H1 (cell line): ENCODE results near the gene MAFF. TPM values are rescaled to one million over a fixed set of nuclear protein-coding genes. Genes with fewer than 3 reads are reported as not detected.
A peak's percentile ranks its signal among the peaks of the same experiment; 100 is the strongest.

Experiments used
- CTCF ChIA-PET: fragments of 300-600 bp; sonication (Branson Sonifier 250); formaldehyde crosslinking; loops from one replicate; lab custom pipeline; 2021; ENCODE audit not compliant: partially characterized antibody; lab: Charles Lee
- POLR2A ChIA-PET: fragments of 300-600 bp; sonication (Branson Sonifier 250); formaldehyde crosslinking; loops from one replicate; lab custom pipeline; 2021; ENCODE audit warnings: inconsistent platforms; ENCODE audit not compliant: partially characterized antibody; lab: Charles Lee
- DNase-seq, 2 experiments: peaks; one replicate each; pipeline versions ENCODE4 v3.0.0 to v3.0.0-alpha.2; 2010 to 2022; ENCODE audit warnings: low spot score in 2 of 2, low read depth in 1 of 2, mixed read lengths in 1 of 2
- FAIRE-seq: peaks from 2 replicates; lab custom pipeline; 2011; peaks lifted over from hg19 to GRCh38; lab: Jason Lieb, UNC
- H2AFZ ChIP-seq: 2 replicates; pipeline ENCODE4 v1.8.1; 2012; ENCODE audit warnings: low read length, inconsistent platforms
- H2AK5ac ChIP-seq: 2 replicates; pipeline ENCODE4 v1.6.1; 2013; ENCODE audit warnings: low read depth, low read length
- H2BK120ac ChIP-seq: replicated peaks from 2 replicates; pipeline ENCODE3; 2013; ENCODE audit warnings: low read depth, low read length, inconsistent platforms
- H2BK12ac ChIP-seq: 2 replicates; pipeline ENCODE4 v1.6.1; 2013; ENCODE audit warnings: low read depth, low read length
- H2BK15ac ChIP-seq: 2 replicates; pipeline ENCODE4 v1.6.1; 2013; ENCODE audit warnings: low read length
- H2BK20ac ChIP-seq: 2 replicates; pipeline ENCODE4 v1.6.1; 2013; ENCODE audit warnings: low read length
- H2BK5ac ChIP-seq: 2 replicates; pipeline ENCODE4 v1.6.1; 2013; ENCODE audit warnings: low read depth, low read length
- H3K14ac ChIP-seq: 2 replicates; pipeline ENCODE4 v1.6.1; 2013; ENCODE audit warnings: inconsistent platforms; ENCODE audit not compliant: insufficient read length
- H3K18ac ChIP-seq: 2 replicates; pipeline ENCODE4 v1.6.1; 2013; ENCODE audit warnings: low read length; ENCODE audit errors: extremely low read depth
- H3K23ac ChIP-seq: 2 replicates; pipeline ENCODE4 v1.6.1; 2013; ENCODE audit warnings: inconsistent platforms; ENCODE audit not compliant: insufficient read length
- H3K23me2 ChIP-seq: 2 replicates; pipeline ENCODE4 v1.6.1; 2013; ENCODE audit warnings: low read depth, low read length
- H3K27ac ChIP-seq: 2 replicates; pipeline ENCODE4 v1.6.1; 2011; ENCODE audit warnings: low read depth, low read length, inconsistent platforms
- H3K27me3 ChIP-seq, 4 experiments: replicated peaks in 1 of 4; 1 replicate in 1 of 4; 2 replicates in 3 of 4; pipeline versions ENCODE4 v1.6.1 to v1.8.1; 2011 to 2013; ENCODE audit warnings: low read length in 3 of 4, mild to moderate bottlenecking in 3 of 4, inconsistent platforms in 2 of 4, mixed read lengths in 2 of 4, moderate library complexity in 1 of 4; ENCODE audit not compliant: control insufficient read depth in 3 of 4, insufficient read depth in 3 of 4; ENCODE audit errors: extremely low read depth in 1 of 4
- H3K36me3 ChIP-seq, 4 experiments: 2 replicates each; pipeline versions ENCODE4 v1.6.1 to v1.8.1; 2011 to 2013; ENCODE audit warnings: mild to moderate bottlenecking in 4 of 4, low read length in 3 of 4, moderate library complexity in 2 of 4, control low read depth in 1 of 4, inconsistent platforms in 1 of 4; ENCODE audit not compliant: insufficient read depth in 4 of 4, control insufficient read depth in 2 of 4
- H3K4ac ChIP-seq: replicated peaks from 2 replicates; pipeline ENCODE3; 2013; ENCODE audit warnings: low read length, low read depth, mixed read lengths, inconsistent platforms; ENCODE audit not compliant: insufficient read length
- H3K4me1 ChIP-seq, 4 experiments: replicated peaks in 1 of 4; 1 replicate in 1 of 4; 2 replicates in 3 of 4; pipeline versions ENCODE4 v1.6.1 to v1.8.1; 2011 to 2013; ENCODE audit warnings: low read length in 3 of 4, inconsistent platforms in 2 of 4, mixed read lengths in 1 of 4; ENCODE audit not compliant: insufficient read depth in 4 of 4, control insufficient read depth in 3 of 4
- H3K4me2 ChIP-seq, 2 experiments: 2 replicates each; pipeline versions ENCODE4 v1.6.1 to v1.8.1; 2011 to 2013; ENCODE audit warnings: low read depth in 2 of 2, low read length in 2 of 2, control low read depth in 1 of 2, inconsistent platforms in 1 of 2, mild to moderate bottlenecking in 1 of 2; ENCODE audit not compliant: insufficient read depth in 1 of 2
- H3K4me3 ChIP-seq, 4 experiments: fragments of 200-600, 300-600 bp in 1 of 4; sonication (generic), shearing (Covaris generic), sonication (Bioruptor Twin) in 1 of 4; 2 replicates each; pipeline versions ENCODE4 v1.5.1 to v1.8.1; 2011 to 2016; ENCODE audit warnings: low read length in 4 of 4, low read depth in 3 of 4, control low read depth in 2 of 4, inconsistent platforms in 2 of 4, mild to moderate bottlenecking in 2 of 4, mixed read lengths in 1 of 4, moderate library complexity in 1 of 4; ENCODE audit not compliant: insufficient read depth in 2 of 4; ENCODE audit errors: extremely low read depth in 1 of 4
- H3K56ac ChIP-seq: replicated peaks from 2 replicates; pipeline ENCODE3; 2013; ENCODE audit warnings: low read depth, mild to moderate bottlenecking, mixed read lengths, low read length, inconsistent platforms; ENCODE audit not compliant: insufficient read length
- H3K79me1 ChIP-seq: 2 replicates; pipeline ENCODE4 v1.6.1; 2013; ENCODE audit warnings: low read depth, low read length, control low read depth
- H3K79me2 ChIP-seq, 2 experiments: 2 replicates each; pipeline versions ENCODE4 v1.6.1 to v1.8.1; 2012 to 2013; ENCODE audit warnings: low read length in 2 of 2, mild to moderate bottlenecking in 2 of 2, inconsistent platforms in 1 of 2; ENCODE audit not compliant: insufficient read depth in 2 of 2, control insufficient read depth in 1 of 2
- H3K9ac ChIP-seq, 4 experiments: replicated peaks in 1 of 4; 1 replicate in 1 of 4; 2 replicates in 3 of 4; pipeline versions ENCODE4 v1.6.1 to v1.8.1; 2011 to 2013; ENCODE audit warnings: low read depth in 3 of 4, low read length in 3 of 4, control low read depth in 2 of 4, mild to moderate bottlenecking in 2 of 4, moderate library complexity in 2 of 4, inconsistent platforms in 1 of 4; ENCODE audit errors: extremely low read depth in 1 of 4
- H3K9me3 ChIP-seq, 2 experiments: 2 replicates each; pipeline versions ENCODE4 v1.6.1 to v1.8.1; 2012 to 2013; ENCODE audit warnings: mild to moderate bottlenecking in 2 of 2, moderate library complexity in 2 of 2, control low read depth in 1 of 2, inconsistent platforms in 1 of 2, low read depth in 1 of 2, low read length in 1 of 2, mixed read lengths in 1 of 2; ENCODE audit not compliant: insufficient read depth in 2 of 2
- H4K20me1 ChIP-seq, 2 experiments: replicated peaks in 1 of 2; 2 replicates each; pipeline versions ENCODE3 to v1.8.1; 2011 to 2013; ENCODE audit warnings: inconsistent platforms in 2 of 2, low read length in 2 of 2, mild to moderate bottlenecking in 1 of 2; ENCODE audit not compliant: insufficient read depth in 2 of 2, control insufficient read depth in 1 of 2
- H4K5ac ChIP-seq: 2 replicates; pipeline ENCODE4 v1.6.1; 2013; ENCODE audit warnings: low read length, low read depth, mixed read lengths, inconsistent platforms; ENCODE audit not compliant: insufficient read length
- H4K8ac ChIP-seq: 2 replicates; pipeline ENCODE4 v1.8.0; 2013; ENCODE audit warnings: mild to moderate bottlenecking, moderate library complexity, low read length, inconsistent platforms; ENCODE audit not compliant: insufficient read depth; ENCODE audit errors: extremely low read depth
- H4K91ac ChIP-seq: replicated peaks from 2 replicates; pipeline ENCODE3; 2013; ENCODE audit warnings: low read length, mixed read lengths, inconsistent platforms; ENCODE audit not compliant: insufficient read length
- ASH2L ChIP-seq: fragments of 200-600, 300-600 bp; sonication (generic); IDR thresholded peaks from one replicate; pipeline ENCODE4 v1.7.1; 2017; ENCODE audit warnings: low read length
- CREB1 ChIP-seq: IDR thresholded peaks from 2 replicates; pipeline ENCODE4 v1.6.1; 2012; ENCODE audit warnings: inconsistent platforms
- GABPA ChIP-seq: IDR thresholded peaks from 2 replicates; pipeline ENCODE4 v1.6.1; 2011; ENCODE audit warnings: mild to moderate bottlenecking, low read length, moderate library complexity, borderline replicate concordance; ENCODE audit not compliant: insufficient read depth
- KDM4A ChIP-seq: IDR thresholded peaks from one replicate; pipeline ENCODE4 v1.7.1; 2012; ENCODE audit warnings: low read depth, mild to moderate bottlenecking, moderate library complexity, low read length, inconsistent platforms; ENCODE audit not compliant: severe bottlenecking
- MAX ChIP-seq: IDR thresholded peaks from 2 replicates; pipeline ENCODE4 v1.6.1; 2012; ENCODE audit warnings: inconsistent platforms
- NANOG ChIP-seq: IDR thresholded peaks from 2 replicates; pipeline ENCODE4 v1.6.1; 2011; ENCODE audit warnings: low read length, low read depth, mild to moderate bottlenecking, inconsistent platforms; ENCODE audit not compliant: insufficient read depth, poor library complexity, severe bottlenecking
- POLR2A ChIP-seq, 2 experiments: IDR thresholded peaks; 1 replicate in 1 of 2; 2 replicates in 1 of 2; pipeline ENCODE4 v1.6.1; 2011; ENCODE audit warnings: low read depth in 2 of 2, low read length in 2 of 2, mild to moderate bottlenecking in 2 of 2; ENCODE audit errors: control extremely low read depth in 1 of 2
- RFX5 ChIP-seq: IDR thresholded peaks from 2 replicates; pipeline ENCODE4 v1.6.1; 2011; ENCODE audit warnings: low read depth, low read length, improper control_type of control experiment, borderline replicate concordance
- SUZ12 ChIP-seq: fragments of 200-600 bp; sonication (generic); IDR thresholded peaks from 2 replicates; pipeline ENCODE4 v1.6.1; 2012; ENCODE audit warnings: mild to moderate bottlenecking, inconsistent platforms, low read length, moderate library complexity, mixed read lengths
- USF2 ChIP-seq: IDR thresholded peaks from 2 replicates; pipeline ENCODE4 v1.6.1; 2011; ENCODE audit warnings: low read length, improper control_type of control experiment
- WGBS, 2 experiments: shearing (Covaris generic) in 1 of 2; methylation state at CpG; one replicate each; pipeline versions ENCODE4 v1.1.6 to v1.1.7; 2013 to 2015; ENCODE audit warnings: low lambda C conversion rate in 2 of 2, mixed read lengths in 2 of 2, inconsistent platforms in 1 of 2, low coverage in 1 of 2, missing lambda C conversion rate in 1 of 2; ENCODE audit not compliant: insufficient replicate concordance in 2 of 2, insufficient coverage in 1 of 2, insufficient read length in 1 of 2; ENCODE audit errors: extremely low coverage in 1 of 2, missing lambda C conversion rate in 1 of 2; 5-methylcytosine and 5-hydroxymethylcytosine counted together
- polyA plus RNA-seq, 7 experiments: library from polyadenylated mRNA; depleted of rRNA in 3 of 7; stranded (reverse) in 5 of 7; unstranded in 2 of 7; fragments of >200 nt in 5 of 7; fragments of 200-250 nt in 2 of 7; gene quantifications; 1 replicate in 5 of 7; 2 replicates in 1 of 7; 4 replicates in 1 of 7; pipeline versions ENCODE4 v1.2.1 to v1.2.3, GENCODE V29; 2011 to 2013; ENCODE audit warnings: missing spikeins in 2 of 7, mixed read lengths in 2 of 7
- total RNA-seq: library from RNA; stranded (reverse); fragmentation: NEBNext Ultra II Directional; extraction: Animal tissue kit (Norgen Biotek cat#: 25700); gene quantifications from 2 replicates; pipeline ENCODE4 v1.2.1, GENCODE V29; 2021

The MAFF gene
- total and polyA plus RNA-seq, 2 of the 8 experiments (the other 6 are each of a cell fraction or from before 2014, with no cell fraction given): 1.5 to 6.3 TPM

GRCh38 chr22:38202437-38203089 lies 769 bp downstream of the MAFF start:
- peaks cover 0 to 14% (median 11%) of the 10 kb centered on the region in 4 experiments; a peak in 5 of 7 replicates for H3K27me3 ChIP-seq
- peak in 1 of 2 experiments; percentile 22; a peak in 1 of 3 replicates for TF ChIP-seq POLR2A (IDR thresholded peaks at IDR 0.05; ENCODE audit: control extremely low read depth in 1 of 2, low read depth in 2 of 2, low read length in 2 of 2)
- TF ChIP-seq GABPA: peak; percentile 14; the same call in 1 of the 2 replicates
- TF ChIP-seq USF2: peak; percentile 64
- TF ChIP-seq ASH2L: peak; percentile 7
- TF ChIP-seq RFX5: no peak
- TF ChIP-seq SUZ12: 0 out of 2 replicates have a peak, but pooled peaks have one; percentile 13
- peak; percentile 36; the same call in 1 of the 2 replicates for TF ChIP-seq MAX
- TF ChIP-seq KDM4A: peak; percentile 73
- TF ChIP-seq NANOG: no peak
- TF ChIP-seq CREB1: 0 out of 2 replicates have a peak, but pooled peaks have one; percentile 56

More at GRCh38 chr22:38202437-38203089, 769 bp downstream of the MAFF start:
- peak overlapping the region; percentile 76 to 90 for H3K4me2 ChIP-seq
- H3K9ac ChIP-seq: peak overlapping the region; percentile 77 to 98 (median 80)
- H3K79me2 ChIP-seq: peaks cover 2 to 17% of the 10 kb centered on the region in 2 experiments; a peak in 2 of 4 replicates
- H2BK5ac ChIP-seq: no peak overlapping the region; the same call in 1 of the 2 replicates
- peak overlapping the region; percentile 98 for H4K8ac ChIP-seq
- DNase-seq: peak in 1 of 2 experiments; percentile 74
- H2BK20ac ChIP-seq: no peak overlapping the region
- H3K9me3 ChIP-seq: no peaks in the 10 kb centered on the region
- peak overlapping the region; percentile 64 to 82 (median 70) for H3K4me3 ChIP-seq
- no peak overlapping the region for H4K91ac ChIP-seq
- H3K23me2 ChIP-seq: peaks cover 17% of the 10 kb centered on the region
- H3K36me3 ChIP-seq: no peaks in the 10 kb centered on the region
- H4K20me1 ChIP-seq: peaks cover 7 to 11% of the 10 kb centered on the region in 2 experiments
- H2AK5ac ChIP-seq: no peak overlapping the region
- 0% methylated on average over 18 of the region's 74 CpGs; no CpG with 5 or more reads in 1 of the 2 experiments for whole genome bisulfite sequencing, 2 experiments
- peak overlapping the region; percentile 86; the same call in 1 of the 2 replicates for H2AFZ ChIP-seq
- H3K56ac ChIP-seq: no peak overlapping the region
- H3K23ac ChIP-seq: no peak overlapping the region
- no peak overlapping the region for H3K18ac ChIP-seq
- H2BK15ac ChIP-seq: no peak overlapping the region
- H2BK12ac ChIP-seq: no peak overlapping the region
- CTCF ChIA-PET: interaction anchor here (0.9 to 2.6 kb wide), 4 partner anchors 13 to 99 kb away, joined by 3 to 12 read pairs (median 5); no protein-coding TSS in a partner anchor
- POLR2A ChIA-PET: interaction anchor here (0.5 to 6.6 kb wide), 9 partner anchors 10 to 132 kb away, joined by 3 to 65 read pairs (median 10); partner anchors contain the start of gene PLA2G6
- peak overlapping the region; percentile 93 for H3K4ac ChIP-seq
- no peaks in the 10 kb centered on the region for H3K79me1 ChIP-seq
- H4K5ac ChIP-seq: no peak overlapping the region
- H3K14ac ChIP-seq: peak overlapping the region; percentile 58
- no peak overlapping the region for H2BK120ac ChIP-seq
- H3K27ac ChIP-seq: 0 out of 2 replicates have a peak overlapping the region, but pooled peaks have one; percentile 75
- FAIRE-seq: no peak
- H3K4me1 ChIP-seq: peaks cover 0 to 10% (median 6%) of the 10 kb centered on the region in 4 experiments; a peak in 6 of 7 replicates
